Fibroblast of skin of left biceps (primary cell): ENCODE data around the gene KRT79.

Experiments used
- DNase-seq, 2 experiments: peaks; one replicate each; pipeline ENCODE4 v3.0.0-alpha.2; 2013; ENCODE audit warnings: low read depth in 2 of 2

Gene KRT79

DNA sequence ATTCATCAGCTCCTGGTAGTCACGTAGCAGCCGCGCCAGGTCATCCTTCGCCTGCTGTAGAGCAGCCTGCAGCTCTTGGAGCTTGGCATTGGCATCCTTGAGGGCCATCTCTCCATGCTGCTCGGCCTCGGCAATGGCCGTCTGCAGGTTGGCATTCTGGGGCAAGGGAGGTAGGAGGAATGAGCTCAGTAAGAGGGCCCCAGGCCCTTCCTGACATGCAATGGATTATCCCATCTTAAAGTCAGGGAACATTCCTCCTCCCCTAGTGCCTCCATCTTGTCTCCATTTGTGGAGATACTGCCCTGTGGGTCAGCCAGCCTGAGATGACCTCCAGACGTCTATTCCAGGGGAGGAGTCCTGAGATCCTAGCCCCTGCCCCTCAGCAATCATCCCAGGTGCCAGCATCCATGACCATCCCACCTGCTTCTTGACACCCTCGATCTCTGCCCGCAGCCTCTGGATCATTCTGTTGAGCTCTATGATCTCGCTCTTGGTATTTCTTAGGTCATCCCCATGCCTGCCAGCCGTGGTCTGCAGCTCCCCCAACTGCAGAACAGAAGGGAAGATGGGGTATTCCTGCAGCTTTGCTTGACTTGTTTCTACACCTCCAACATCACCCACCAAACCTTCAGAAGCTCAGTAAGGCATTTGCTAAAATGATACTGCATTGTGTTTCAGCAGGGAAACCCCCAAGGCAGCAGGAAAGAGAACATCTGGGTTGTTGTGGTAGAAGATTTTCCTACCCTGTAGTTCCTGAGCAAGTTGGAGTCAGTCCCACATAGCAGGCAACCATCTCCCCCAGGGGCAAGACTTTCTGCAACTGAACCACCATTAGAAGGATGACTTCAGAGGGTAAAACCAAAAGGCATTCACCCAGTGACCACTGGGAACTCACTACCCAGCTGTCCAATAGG is 42.6 kb downstream of the KRT79 start:
- no peak for DNase-seq

DNA sequence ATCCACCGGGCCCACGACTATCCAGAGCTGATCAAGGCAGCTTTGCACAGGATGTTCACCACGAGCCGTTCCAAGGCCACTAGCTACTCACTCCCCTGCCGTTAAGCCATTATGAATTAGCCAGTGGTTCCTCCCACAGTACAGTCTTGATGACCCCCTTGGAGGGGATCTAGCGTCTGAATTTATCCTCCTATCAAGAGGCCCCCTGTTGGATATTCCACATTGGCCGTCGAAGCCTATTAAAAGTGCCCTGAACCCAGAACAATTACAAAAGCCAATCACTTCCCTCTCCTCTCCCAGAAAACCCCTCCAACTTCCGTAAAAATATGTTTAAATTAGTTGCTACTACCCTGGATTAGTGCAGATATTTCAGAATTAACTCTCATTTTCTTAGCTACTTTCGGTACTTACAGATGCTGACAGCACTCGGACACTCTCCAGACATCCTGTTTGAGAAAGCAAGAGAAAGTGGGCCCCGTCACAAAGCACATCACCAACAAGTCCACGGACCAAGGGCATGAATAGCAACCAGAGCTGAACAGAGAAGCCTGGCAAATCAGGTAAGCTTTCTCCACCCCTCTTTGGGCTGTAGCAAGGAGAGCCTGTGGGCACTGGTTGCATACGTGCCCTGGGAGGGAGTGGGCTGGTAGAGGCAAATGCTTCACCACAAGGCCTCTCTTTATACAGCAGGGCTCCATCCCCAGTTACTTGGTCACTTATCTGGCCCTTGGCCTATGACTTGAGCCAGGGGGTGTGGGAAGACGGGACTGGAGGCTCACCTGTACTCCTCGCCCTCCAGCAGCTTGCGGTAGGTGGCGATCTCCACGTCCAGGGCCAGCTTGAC is 43.5 kb downstream of the KRT79 start:
- no peak for DNase-seq

DNA sequence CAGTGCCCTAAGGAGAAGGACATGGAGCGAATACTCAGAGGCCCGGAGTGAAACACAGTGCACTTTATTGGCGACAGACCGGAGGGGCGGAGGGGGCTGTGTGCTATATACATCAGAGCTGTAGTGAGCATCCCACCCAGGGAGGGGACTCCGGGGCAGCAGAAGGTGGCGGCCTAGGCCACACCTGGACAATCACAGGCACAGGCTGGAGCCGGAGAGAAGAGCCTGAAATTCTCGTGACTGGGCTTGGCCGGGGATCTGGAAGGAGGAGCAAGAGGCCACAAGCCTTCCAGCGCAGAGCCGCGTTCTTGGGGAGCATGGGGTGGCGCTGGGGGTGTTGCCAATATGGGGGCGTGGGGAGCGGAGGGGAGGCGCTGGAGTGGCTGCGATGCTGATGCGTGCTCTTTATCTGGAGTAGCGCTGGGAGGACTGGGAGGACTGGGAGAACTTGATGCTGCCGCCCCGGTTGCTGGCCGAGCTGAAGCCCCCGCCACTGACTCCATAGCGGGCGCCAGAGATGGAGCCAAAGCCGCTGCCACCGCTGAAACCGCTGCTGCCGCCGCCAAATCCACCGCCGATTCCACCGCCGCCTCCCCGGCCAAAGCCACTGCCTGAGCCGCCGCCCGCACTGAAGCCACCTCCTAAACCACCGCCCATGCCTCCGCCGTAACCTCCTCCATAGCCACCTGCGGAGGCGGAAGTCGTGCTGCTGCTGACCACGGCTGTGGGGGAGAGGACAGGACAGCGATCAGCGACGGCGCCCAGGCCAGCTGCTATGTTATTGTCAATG is 44.3 kb downstream of the KRT79 start:
- DNase-seq, result no peak

DNA sequence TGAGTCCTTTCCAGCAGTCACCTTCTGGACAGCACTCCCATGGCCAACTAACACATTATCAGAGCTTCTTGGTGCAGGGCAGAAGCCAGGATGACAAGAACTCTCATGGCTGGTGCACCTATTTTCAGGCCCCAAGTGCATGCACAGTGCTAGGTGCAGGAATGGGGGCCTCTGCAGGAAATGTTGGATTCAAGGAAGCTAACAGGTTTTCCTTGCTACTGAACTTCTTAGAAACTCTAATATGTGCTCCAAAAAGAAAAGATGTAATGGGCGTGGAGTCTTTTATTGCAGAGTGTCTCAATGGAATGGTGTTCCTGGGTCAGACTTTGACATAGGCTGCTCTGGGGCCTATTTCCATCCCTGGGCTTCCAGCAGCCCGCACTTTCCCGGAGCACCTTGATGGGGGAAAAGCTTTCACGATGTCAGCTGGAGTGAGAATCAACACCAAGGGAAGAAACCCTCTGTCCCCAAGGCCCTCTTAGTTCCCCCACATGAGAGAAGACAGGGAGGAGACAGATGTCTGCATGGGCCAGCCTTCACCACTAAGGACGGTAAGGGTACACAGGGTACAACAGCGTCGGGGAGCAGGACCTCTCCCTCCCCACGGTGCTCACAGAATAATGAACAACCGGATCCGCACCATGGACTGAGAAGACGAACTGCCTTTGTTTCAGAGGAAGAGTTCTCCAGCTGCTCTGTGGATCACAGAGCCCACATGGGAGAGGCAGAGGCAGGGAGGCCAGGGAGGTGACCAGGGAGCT is 45.1 kb downstream of the KRT79 start:
- no peak for DNase-seq

DNA sequence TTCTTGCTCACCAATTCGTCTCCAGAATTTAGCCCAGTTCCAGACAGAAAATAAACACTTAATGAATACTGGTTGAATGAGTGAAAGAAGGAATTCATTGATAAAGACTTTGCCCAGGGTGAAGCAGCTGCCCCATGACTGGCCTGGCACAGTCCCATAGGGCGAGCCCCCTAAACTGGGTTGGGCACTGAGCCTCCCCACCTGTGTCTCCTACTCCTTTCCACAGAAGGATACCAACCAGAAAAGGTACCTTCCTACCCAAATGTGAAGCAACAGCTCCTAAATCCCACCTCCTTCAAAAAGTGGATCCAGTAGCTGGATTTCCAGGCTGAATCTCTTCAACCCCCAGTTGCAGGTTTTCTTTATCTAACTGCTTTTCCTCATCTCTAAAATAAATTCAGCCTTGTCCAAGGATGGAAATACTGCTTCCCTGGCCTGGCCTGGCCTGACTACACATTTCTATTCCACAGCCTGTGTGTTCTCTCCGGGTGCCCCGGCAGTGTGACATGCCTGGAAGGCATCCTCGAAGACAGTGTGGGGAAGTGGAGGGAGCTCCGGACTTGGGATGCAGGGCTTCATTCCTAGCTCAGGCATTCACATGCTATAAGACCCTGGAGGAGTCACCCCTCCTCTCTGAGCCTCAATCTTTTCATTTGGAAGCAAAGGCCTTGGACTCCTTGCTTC is 45.8 kb downstream of the KRT79 start:
- DNase-seq, result no peak

DNA sequence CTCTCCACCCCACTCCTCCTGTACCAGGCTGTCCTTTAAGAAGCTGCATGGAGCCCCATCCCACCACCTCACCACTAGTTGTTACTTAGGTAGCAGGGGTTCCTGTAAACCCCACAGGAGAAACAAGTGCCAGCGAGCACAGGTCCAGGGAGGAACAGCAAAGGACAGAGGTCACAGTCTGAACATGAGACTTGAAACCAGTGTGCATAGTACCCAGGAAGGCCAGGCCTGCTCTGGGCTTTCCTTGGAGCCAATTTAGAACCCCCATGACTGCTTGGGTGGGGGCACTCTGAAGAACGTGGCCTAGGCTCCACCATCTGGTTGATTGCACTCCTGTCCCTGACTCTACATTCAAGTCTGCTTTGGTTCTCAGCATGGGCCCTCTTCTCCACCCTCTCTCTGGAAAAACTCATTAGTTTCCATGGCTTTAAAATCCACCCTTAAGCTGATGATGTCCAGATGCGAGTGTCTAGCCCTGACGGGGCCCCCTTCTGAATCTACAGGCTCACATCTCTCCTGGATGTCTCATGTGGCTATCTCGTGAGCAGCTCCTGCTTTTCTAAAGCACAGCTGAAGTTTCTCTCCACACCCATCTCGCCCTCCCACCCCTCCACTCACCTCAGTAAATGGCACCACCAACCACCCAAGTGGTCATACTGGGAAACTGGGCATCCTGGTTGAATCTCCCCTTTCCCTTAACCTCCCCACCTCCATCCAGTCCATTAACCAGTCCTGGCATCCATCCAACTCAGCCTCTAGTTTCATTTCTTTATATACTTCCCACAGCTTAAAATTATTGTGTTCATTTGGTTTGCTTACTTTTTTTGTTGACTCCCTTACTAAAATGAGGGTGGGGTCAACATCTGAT is 46.6 kb downstream of the KRT79 start:
- DNase-seq, result no peak

DNA sequence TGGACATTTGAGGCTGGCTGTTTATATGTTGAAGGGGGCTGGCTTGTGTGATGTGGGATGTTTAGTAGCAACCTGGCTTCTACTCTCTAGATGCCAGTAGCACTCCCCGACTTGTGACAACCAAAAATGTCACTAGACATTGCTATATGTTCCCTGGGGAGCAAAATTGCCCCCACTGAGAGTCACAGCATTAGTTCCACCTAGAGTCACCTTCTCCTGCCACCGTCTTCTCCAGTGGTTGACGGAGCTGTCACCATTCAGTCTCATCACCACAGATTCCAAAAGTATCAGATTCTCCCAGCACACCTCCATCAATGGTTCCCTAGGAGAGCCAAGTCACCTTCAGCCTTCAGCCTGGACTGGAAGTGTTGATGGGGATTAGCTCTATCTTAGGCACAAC is 49.2 kb downstream of the KRT79 start:
- no peak for DNase-seq

DNA sequence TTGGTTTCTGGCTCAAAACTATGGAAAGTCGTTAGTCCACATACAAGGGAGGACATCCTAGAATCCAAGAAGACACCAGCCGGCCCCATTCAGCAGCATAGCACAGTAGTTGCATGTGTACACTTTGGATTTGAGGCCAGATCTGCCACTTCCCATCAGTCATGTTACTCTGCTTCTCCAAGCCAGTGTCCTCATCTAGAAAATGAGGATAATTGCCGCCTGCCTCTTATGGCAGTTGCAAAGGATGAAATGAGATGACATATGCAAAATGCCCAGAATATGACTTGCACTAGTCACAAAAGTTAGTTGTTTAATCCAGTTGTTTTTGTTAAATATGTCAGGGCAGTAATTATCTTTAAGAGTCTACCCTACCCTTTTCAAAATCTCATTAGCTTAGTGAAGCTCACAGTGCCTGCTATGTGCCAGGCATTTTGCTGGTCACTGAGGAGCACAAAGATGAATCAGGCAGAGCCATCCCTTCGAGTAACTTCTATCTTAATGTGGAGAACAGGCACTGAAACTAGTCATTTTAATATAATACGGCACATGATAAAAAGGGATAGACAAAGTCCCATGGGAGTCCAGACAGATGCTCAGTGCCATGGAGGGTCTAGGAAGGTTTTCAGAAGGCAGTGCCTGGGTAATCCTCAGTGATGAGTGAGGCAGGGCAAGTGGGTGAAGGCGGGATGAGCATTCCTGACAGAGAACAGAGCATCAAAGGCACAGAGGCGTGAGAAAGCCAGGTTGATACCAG is 50.4 kb downstream of the KRT79 start:
- no peak for DNase-seq

DNA sequence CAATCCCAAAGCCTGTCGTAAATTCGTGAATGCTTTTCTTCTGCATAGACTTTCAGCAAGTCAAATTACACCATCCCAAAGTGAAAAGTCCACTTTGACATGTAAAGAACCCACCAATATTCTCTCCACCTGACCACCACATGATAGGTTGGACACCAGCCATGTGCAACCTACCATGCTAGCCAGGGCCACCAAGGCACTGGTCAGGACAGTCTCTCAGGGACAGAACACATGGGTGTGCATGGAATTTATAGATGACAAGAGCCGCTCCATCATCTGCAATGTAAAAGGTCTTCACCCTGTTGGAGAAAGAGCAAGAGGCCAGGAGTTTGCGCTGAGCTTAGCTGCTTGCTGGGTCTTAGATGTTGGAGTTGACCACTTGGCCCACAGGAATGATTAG is 51.6 kb downstream of the KRT79 start:
- DNase-seq, result no peak

DNA sequence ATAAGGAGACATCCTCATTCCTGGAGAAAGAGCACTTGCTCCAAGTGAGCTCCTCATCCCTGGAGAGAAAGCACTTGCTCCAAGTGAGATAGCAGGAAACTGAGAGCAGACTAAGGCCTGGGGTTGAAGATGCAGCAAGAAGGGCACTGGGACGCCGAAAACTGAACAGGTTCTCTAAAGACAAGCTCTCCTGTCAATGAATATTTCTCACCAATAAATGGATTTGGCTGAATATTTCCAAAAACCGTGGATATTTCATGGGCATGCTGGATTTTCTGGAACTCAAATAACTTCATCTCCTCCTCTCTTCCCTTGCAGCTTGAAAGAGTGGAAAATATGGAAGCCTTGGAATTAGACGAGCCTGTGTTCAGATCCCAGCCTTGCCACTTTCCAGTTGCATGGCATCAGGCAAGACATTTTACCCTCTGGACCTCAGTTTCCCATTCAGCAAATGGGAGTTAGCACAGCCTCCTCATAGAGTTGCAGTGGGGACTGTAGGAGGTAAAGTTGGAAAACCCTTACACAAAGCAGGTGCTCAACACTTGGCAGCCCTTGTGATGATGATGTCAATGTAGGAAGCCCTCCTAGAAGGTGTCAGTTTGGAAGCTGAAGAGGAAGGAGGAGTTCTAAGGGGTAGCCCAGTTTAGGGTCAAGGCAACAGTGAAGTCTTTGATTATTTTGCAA is 52.6 kb downstream of the KRT79 start:
- DNase-seq, result no peak

DNA sequence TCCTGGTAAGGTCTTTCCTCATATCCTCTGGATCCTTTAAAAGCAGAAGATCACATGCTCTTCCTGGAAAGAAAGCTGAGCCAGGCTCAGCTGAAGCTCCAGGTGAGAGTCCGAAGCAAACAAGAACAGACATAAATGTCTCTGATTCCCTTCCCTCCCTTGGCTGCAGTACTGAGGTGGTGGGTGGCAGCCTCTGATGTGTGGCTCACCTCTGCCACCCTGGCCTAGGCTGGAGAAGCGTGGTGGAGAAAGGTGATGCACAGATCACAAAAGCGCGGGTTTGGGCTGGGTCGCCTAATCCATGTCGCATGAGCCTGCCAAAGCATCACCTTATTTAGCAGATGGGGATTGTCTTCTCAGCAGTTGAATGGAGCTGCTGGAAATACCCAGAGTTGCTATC is 54.2 kb downstream of the KRT79 start:
- no peak for DNase-seq

DNA sequence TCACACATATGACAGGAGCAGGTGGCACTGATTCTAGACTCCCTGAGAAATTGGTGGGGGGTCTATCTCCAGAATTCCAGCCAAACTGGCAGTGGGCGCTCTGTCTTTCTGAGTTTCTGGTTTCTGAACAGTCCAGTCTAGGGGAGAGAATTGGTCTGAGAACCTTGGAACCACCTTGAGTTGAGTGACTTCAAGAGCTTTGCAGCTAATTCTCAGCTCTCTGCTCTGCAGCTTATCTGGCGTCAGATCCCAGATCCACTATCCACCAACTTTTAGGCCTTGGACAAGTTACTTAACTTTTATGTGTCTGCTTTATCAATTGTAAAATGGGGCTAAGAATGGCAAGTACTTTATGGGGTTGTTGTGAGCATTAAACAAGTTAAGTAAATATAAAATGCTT is 55.3 kb downstream of the KRT79 start:
- no peak for DNase-seq

DNA sequence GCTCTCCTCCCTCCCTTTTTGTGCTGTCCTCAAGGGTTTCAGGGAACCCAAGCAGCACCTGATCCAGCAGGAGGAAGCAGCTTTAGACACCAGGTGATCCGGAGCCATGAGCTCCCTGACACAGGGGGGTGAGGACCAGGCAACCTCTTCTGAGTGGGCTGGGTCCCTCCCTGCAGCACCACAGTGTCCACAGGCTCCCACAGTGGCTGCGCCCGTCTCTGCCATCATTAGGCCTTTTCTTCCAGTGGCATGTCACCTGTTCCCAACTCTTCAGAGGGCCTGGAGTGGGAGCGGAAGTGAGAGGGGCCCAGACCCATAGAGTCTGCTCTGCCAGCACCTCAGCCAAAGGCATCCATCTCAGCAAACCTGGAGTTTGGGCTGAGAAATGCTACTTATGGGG is 56.5 kb downstream of the KRT79 start:
- DNase-seq, result no peak

DNA sequence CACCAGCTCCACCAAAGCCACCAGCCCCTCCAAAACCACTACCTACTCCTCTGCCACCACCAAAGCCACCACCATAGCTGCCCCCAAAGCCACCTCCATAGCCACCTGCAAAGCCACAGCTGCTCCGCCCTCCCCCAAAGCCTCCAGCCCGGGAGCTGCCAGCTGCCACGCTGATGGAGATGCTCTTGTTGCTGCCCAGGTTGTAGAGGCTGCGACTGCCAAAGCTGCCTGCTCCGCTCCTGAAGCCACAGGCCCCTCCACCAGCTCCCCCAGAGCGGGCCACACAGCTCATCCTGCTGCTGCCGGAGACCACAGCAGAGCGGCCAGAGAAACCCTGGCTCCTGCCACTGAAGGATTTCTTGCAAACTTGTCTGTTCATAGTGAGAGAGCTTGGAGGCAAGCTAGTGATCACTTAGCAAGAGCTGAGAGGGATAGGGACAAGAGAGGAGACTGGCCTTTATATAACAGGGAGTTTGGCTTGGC is 57.2 kb downstream of the KRT79 start, which contains the start of gene KRT76:
TSS of gene KRT76 (minus strand) at position 433 of the 483 bp plus-strand sequence. CDS start at position 379, 54 bp downstream.
- DNase-seq, result no peak

DNA sequence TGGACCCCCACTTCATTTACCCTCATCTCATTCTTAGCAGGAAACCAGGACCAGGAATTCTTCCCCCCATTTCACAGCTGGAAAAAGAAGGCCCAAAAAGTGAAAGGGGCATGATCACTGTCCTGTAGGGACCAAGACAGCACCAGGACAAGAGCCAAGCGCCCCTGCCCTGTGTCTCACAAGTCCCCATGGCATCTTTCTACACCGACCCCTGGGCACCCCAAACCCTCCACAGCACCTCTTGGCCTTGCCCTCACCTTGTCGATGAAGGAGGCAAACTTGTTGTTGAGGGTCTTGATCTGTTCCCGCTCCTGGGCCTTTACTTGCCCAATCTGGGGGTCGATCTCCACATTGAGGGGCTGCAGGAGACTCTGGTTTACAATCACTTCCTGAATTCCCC is 57.7 kb downstream of the KRT79 start:
- no peak for DNase-seq

DNA sequence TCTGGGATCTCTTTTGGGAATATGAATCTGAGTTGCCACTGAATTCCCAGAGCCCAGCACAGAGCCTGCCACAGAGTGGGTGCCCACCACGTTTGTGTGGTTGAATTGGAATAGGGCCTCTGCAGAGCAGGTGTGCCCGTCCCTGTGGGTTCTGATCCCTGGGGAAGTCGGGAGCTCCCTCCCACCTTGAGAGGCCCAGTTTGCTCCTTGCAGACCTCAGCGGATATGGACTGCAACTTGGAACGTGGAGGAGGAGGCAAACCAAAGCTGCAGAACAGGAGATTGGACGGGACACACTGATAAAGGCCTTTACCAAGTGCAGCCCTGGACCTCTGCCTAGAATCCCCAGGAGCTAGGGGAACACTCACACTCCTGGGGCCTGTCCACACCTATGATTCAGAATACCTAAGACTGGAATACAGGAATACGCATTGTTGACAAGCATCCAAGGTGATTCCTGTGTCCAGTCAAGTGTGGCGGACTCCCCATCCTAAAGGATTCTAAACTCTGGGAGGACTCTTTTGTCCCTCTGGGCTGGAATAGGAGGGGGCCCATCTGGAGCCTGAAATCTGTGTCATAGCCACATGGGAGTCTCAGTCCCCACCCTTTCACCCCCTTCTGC is 59.4 kb downstream of the KRT79 start:
- no peak for DNase-seq

DNA sequence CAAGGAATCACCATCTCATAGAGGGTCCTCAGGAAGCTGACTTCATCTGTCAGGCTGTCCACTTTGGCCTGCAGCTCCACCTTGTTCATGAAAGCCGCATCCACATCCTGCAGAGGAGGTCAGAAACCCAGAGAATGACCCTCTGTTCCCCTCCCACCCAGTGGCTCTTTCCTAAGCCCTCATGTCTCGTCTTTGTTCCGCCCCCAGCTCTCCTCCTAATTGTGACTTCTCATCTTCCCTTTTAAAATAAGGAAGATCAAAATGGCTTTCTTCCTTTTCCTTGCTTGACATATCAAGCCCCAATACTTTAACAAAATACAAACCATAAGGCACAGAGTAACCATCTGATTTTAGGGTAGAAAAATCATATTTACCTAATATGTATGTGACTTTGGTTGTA is 61.3 kb downstream of the KRT79 start:
- no peak for DNase-seq

DNA sequence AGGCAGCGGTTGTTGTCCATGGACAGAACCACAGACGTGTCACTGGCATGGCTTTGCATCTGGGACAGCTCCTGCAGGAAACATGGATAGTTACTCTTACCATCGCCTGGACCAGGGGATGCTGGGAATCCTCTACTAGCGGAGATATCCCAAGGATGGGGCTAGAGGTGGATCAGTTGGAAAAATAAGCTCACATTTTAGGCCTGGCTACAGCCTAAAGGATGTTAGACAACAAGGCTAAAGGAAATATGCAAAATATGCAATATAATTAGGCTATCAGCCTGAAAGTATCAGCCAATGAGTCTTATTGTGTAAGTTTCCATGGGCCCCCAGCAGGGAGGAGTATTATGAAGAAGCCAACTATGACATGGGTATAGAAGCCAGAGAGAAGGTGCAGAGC is 61.9 kb downstream of the KRT79 start:
- DNase-seq, result no peak
